ENCODE results near the gene KL.

KL gene

GRCh38 chr13:33111414-33112110 is 95.3 kb downstream of the KL start:
- DNase-seq (ENCODE audit: low read depth in 2 of 2) = no peak

GRCh38 chr13:33112766-33113165 is 96.5 kb downstream of the KL start:
- DNase-seq (ENCODE audit: low read depth in 2 of 2) = no peak

- no peak for DNase-seq (ENCODE audit: low read depth in 2 of 2)
Measured at GRCh38 chr13:33114146-33114545, 97.9 kb downstream of the KL start.

GRCh38 chr13:33115274-33115673 is 99.1 kb downstream of the KL start:
- DNase-seq (ENCODE audit: low read depth in 2 of 2) = no peak

Data from stimulated activated CD4-positive, alpha-beta T cell treated with anti-CD3 and anti-CD28 coated beads, Interleukin-1b, Interleukin-23, amount 100 ng/mL, for 1 hour (primary cell).